Frontal cortex (tissue), 4 donors: ENCODE data around the gene LRFN2. TPM values are rescaled to one million over a fixed set of nuclear protein-coding genes. Genes with fewer than 3 reads are reported as not detected.

ENCODE experiments used
- DNase-seq, 2 donors: peaks; one replicate each; pipeline ENCODE4 v3.0.0; 2012; ENCODE audit warnings: low spot score in 2 of 2
- FAIRE-seq: peaks from 2 replicates; lab custom pipeline; 2012; peaks lifted over from hg19 to GRCh38; lab: Jason Lieb, UNC
- total RNA-seq: library from RNA; depleted of rRNA; stranded (reverse); fragments of >200 nt; gene quantifications from one replicate; pipeline ENCODE4 v1.2.3, GENCODE V29; 2014
- donor health status: control.
- donor health status: control.
- donor health status: control.

The LRFN2 gene
- total RNA-seq, 1 donor from 2014 or later: 24.1 TPM

DNA sequence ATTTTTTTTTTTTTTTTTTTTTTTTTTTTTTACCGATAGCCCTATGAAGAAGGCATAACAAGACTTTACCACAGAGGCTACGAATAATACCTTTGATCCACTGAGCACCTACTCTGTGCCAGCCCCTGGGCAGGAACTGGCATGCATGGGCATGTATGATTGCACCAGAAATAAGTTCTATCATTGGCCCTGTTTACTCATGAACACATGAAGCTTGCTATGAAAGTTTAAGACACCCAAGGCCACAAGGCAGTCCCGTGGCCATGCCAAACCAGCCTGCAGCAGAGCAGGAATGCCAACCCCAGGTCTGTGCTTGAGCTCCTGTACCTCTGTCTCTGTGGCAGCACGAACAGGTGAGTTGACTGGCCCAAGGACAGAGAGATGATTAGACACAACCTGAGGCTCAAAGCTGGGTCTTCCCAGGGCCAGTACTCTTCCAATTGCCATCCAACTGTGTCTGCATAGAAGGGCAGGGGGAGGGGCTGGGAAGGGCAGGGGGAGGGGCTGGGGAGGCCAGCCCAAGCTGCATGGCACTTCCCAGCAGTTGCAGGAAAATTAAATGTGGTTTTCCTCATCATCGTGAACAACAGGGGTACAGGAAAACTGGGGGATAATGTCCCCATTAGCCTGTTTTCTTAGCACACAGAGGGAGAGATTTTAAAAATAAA is 63.5 kb downstream of the LRFN2 start:
- FAIRE-seq (no peak), DNase-seq (no peak)

DNA sequence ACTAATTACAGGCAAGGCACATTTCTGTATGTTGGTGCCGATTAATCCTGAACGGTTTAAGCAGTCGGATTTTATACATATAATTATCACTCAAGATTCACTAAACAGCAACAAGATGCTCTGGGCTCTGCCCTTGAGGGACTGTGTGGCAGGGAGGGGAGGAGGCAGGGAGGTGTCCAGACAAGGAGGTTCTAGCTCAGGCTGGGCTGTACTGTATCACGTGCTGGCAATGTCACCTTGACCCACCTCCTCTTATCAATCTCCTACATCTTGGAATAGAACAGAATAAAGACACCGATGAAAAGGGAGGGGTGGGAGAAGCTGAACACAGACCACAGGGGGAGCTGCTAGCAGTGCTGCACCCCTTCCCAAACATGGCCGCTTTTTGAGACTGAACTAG is 65.7 kb downstream of the LRFN2 start:
- FAIRE-seq (no peak), DNase-seq (no peak)

- FAIRE-seq (no peak), DNase-seq (no peak)
Measured at GRCh38 chr6:40520678-40521077, 66.5 kb downstream of the LRFN2 start.

GRCh38 chr6:40520084-40520483 is 67.1 kb downstream of the LRFN2 start:
- FAIRE-seq: no peak
- DNase-seq: no peak

- no peak for FAIRE-seq
- DNase-seq: no peak
Measured at GRCh38 chr6:40517654-40518053, 69.5 kb downstream of the LRFN2 start.

DNA sequence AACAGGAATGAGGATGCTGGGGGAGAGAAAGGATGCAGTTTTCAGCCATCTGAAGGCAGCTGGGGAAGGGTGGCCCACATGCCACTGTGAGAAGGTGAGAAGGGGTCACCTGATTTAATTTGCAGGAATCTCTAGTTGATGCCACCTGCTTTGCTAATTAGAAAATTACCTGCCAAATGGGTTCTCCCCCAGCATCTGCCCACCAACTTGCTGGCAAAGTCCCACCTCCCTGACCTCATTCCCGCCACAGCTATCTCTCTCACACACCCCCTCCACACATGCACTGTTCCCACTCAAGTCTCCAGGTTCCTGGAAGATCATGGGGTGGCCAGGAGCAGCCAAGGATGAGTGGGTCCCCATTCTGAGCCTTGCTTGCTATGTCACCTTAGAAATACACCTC is 70.7 kb downstream of the LRFN2 start:
- DNase-seq: no peak
- FAIRE-seq: no peak

DNA sequence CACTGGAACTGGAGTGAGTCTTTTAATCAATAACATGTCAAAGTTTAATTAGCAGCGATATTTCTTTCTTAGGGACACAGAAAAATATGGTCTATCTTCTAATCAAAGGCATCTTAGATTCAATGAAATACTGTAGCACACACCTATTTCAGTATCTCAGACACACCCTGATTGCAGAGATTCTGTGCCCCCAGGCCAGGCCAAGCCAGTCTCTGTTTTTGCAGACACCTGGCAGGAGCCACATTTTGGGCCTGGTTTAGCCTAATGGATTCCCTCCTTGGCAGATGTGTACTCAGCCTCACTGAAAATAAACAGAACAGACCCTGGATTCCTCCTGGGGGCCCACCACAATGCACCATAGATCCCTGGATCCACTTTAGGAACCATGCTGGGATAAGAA is 74.8 kb downstream of the LRFN2 start:
- no peak for DNase-seq
- FAIRE-seq: no peak

- FAIRE-seq: no peak
- DNase-seq: no peak
Measured at GRCh38 chr6:40511884-40512283, 75.3 kb downstream of the LRFN2 start.

- no peak for FAIRE-seq
- DNase-seq: no peak
Measured at GRCh38 chr6:40510442-40510841, 76.7 kb downstream of the LRFN2 start.

DNA sequence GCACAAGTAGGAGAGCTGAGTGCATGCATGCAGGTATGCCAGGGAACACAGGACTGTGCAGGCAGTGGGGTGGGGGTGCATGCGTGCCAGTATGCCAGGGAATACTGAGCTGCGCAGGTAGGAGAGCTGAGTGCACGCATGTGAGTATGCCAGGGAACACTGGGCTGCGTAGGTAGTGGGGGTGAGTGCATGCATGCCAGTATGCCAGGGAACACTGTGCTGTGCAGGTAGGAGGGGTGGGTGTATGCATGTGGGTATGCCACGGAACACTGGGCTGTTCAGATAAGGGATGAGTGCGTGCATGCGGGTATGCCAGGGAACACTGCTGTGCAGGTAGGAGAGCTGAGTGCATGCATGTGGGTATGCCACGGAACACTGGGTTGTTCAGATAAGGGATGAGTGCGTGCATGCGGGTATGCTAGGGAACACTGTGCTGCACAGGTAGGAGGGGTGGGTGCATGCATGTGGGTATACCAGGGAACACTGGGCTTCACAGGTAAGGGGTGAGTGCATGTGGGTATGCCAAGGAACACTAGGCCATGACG is 77.4 kb downstream of the LRFN2 start:
- DNase-seq (no peak), FAIRE-seq (no peak)

GRCh38 chr6:40509086-40509485 is 78.1 kb downstream of the LRFN2 start:
- FAIRE-seq (no peak), DNase-seq (no peak)

GRCh38 chr6:40506954-40507353 is 80.2 kb downstream of the LRFN2 start:
- no peak for DNase-seq

DNA sequence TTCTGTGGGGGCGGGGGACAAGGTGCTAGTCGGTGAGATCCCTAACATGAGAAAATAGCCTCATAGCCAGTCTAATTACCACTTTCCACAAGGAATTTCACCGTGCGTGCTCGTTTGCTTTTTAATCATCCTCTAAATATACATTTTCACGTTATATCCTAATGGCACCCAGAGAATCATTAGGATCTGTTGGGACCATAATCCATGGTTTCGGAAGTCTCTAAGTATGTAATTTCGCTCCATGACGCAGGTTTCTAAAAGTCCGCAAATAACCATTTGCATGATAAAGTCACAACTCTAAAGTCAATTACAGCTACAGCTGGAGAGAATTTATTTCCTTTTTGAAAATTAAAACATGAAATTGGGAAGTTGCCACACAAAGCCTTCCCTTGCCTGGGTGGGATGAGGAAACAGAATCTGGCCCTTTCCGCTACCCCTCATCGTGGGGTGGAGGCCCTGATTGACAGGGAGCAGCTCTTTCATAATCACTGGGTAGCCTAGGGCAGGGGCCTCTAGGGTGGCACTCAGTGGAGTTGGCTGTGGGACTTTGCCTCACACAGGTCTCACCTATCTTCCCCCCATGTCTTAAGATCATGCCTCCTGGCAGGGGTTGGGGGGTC is 81.9 kb downstream of the LRFN2 start:
- DNase-seq (no peak), FAIRE-seq (no peak)

More at GRCh38 chr6:40506954-40507353, 80.2 kb downstream of the LRFN2 start:
- no peak for FAIRE-seq

DNA sequence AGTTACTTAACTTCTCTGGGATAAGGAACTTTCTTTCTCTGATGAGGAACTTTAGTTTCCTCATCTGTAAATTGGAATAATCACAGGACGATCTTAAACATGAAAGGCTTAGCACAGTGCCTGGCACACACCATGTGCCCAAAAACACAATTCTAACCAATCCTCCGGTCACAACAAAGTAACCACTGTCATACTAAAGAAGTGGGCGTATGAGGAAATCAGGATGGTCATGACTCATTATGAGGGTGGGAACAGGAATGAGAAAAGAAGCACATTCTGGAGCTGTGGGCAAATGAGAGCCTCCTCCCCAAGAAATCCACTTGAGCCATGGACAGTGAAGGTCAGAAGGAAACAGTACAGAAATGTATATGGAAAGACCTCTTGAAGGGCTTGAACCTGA is 82.9 kb downstream of the LRFN2 start:
- DNase-seq: no peak
- no peak for FAIRE-seq

- DNase-seq (no peak), FAIRE-seq (no peak)
Measured at GRCh38 chr6:40500227-40500626, 86.9 kb downstream of the LRFN2 start.

- DNase-seq: no peak
- no peak for FAIRE-seq
Measured at GRCh38 chr6:40499215-40499614, 87.9 kb downstream of the LRFN2 start.

DNA sequence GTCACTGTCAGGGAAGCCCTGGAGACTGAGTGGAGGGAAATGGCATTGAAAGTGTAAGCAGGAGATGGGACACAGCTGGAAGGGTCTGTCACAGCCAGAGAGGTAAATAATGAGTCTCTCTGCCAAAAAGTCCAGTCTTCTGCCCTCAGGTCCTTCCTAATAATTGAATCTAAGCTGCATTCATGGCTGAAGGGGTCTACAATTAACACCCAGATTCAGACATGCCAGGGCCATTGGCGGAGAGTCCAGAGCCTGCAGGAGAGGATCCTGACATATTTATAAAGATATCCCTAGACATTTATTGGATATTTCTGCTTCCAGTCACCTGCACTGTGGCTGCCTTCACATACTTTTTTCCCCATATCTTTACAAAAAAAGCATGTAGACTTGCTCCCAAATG is 89.0 kb downstream of the LRFN2 start:
- no peak for FAIRE-seq
- DNase-seq: no peak

- DNase-seq (no peak), FAIRE-seq (no peak)
Measured at GRCh38 chr6:40492187-40492586, 95.0 kb downstream of the LRFN2 start.

DNA sequence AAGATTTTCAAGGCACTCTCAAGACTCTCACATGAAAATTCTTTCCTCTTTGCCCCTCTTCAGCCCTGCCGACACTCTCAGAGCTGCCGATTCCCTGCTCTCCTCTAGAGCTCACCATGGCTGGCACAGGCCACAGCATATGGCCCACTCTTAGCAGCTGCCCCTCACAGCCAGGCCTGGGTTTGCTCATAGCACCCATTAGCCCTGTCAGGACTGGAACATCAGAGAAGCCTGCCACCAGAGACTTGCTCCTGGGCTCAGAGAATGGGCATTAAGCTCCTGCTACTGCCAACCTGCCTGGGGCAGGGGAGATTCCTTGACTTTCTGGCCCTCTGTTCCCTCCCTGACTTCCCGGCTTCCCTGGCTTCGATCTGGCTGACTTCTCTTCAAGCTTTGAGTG is 96.7 kb downstream of the LRFN2 start:
- no peak for FAIRE-seq
- no peak for DNase-seq

- DNase-seq (no peak), FAIRE-seq (no peak)
Measured at GRCh38 chr6:40489798-40490197, 97.4 kb downstream of the LRFN2 start.

- FAIRE-seq: no peak
- no peak for DNase-seq
Measured at GRCh38 chr6:40486576-40486975, 100.6 kb downstream of the LRFN2 start.

GRCh38 chr6:40485795-40486194 is 101.4 kb downstream of the LRFN2 start:
- DNase-seq: no peak
- FAIRE-seq: no peak
